Urinary bladder (tissue), 4 donors: ENCODE data around the gene NKX2-4. TPM values are rescaled to one million over a fixed set of nuclear protein-coding genes. Genes with fewer than 3 reads are reported as not detected.
"Not testable (repeated sequence)": the region's sequence is repeated elsewhere in the genome, so short reads cannot be mapped to it uniquely, and the experiment has no call there.

Source experiments
- DNase-seq: peaks from one replicate; pipeline ENCODE4 v3.0.0-alpha.2; 2015; ENCODE audit errors: extremely low spot score
- H3K27ac ChIP-seq: one replicate; pipeline ENCODE4 v1.5.1; 2013; ENCODE audit warnings: low read depth, mild to moderate bottlenecking, moderate library complexity
- H3K36me3 ChIP-seq: one replicate; pipeline ENCODE4 v1.6.1; 2013; ENCODE audit warnings: mild to moderate bottlenecking, moderate library complexity; ENCODE audit not compliant: insufficient read depth
- H3K4me1 ChIP-seq: one replicate; pipeline ENCODE4 v1.6.1; 2013; ENCODE audit warnings: mild to moderate bottlenecking, moderate library complexity; ENCODE audit not compliant: insufficient read depth
- H3K4me3 ChIP-seq: one replicate; pipeline ENCODE4 v1.5.1; 2013; ENCODE audit warnings: low read depth, low read length
- whole genome bisulfite sequencing: extraction: QIAGEN DNeasy Blood & Tissue Kit; methylation state at CpG from one replicate; pipeline ENCODE4 v1.1.7; 2013; 5-methylcytosine and 5-hydroxymethylcytosine counted together
- polyA plus RNA-seq: library from polyadenylated mRNA; stranded (reverse); fragments of 200-250 nt; gene quantifications from one replicate; pipeline ENCODE4 v1.2.3, GENCODE V29; 2013
- total RNA-seq: library from RNA; depleted of rRNA; stranded (reverse); fragments of >200 nt; gene quantifications from one replicate; pipeline ENCODE4 v1.2.3, GENCODE V29; 2014
- donor health status: healthy with polysubstance abuse.
- donor health status: healthy.

Gene NKX2-4
- total and polyA plus RNA-seq, 2 donors: not detected

- no peak overlapping the region for H3K4me3 ChIP-seq
These were observed 8.8 kb downstream of the NKX2-4 start for GRCh38 chr20:21388566-21388965.

DNA sequence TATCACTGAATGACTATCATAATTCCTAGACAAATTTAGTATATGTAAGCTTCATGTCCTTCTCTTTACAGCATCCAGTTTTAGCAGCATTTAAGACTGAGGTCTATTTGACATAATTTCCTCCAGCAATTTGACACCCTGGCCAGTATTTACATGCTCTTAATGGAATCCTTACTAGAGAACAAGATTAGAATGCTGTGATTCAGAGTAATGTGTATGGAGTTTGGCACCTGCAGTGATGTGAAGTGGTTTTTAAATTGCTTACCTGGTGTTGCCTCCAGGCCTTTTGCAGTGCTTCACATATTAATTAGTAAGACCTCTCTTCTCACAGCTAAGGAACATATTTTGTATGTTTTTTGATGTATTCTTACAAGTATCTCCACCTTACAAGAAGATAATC lies 9.8 kb downstream of the NKX2-4 start:
- H3K36me3 ChIP-seq: peaks cover 8% of the 10 kb centered on the region
- no peak overlapping the region for H3K4me3 ChIP-seq
- no peak for DNase-seq
- H3K27ac ChIP-seq: no peak overlapping the region
- H3K4me1 ChIP-seq: no peaks in the 10 kb centered on the region

More at GRCh38 chr20:21388566-21388965, 8.8 kb downstream of the NKX2-4 start:
- H3K36me3 ChIP-seq: peaks cover 5% of the 10 kb centered on the region
- H3K4me1 ChIP-seq: no peaks in the 10 kb centered on the region
- DNase-seq: no peak
- H3K27ac ChIP-seq: no peak overlapping the region
- WGBS: 92% methylated on average over 1 of the region's 1 CpG

DNA sequence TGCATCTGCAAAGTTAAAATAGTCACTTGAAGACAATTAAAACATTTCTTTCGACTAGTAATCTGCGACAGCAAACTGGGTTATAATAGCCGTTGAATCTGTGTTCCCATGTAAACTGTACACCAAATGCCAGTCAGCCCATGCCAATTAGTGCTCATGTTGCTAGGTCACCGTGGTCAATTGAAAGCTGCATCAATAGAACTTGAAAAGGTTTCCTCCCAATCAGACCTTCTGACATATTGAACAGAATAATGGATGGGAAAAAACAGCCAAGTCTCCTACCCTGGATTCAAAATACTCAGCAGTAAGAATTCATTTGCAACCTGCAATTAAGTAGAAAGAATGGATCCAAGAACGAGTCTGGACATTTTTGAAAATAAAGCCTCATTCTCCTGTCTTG lies 11.2 kb downstream of the NKX2-4 start:
- peaks cover 10% of the 10 kb centered on the region for H3K36me3 ChIP-seq
- no peak overlapping the region for H3K27ac ChIP-seq
- WGBS: 94% methylated on average over 5 of the region's 5 CpGs
- H3K4me3 ChIP-seq: no peak overlapping the region
- no peaks in the 10 kb centered on the region for H3K4me1 ChIP-seq
- DNase-seq: no peak

GRCh38 chr20:21384308-21384892 lies 12.9 kb downstream of the NKX2-4 start:
- WGBS: 98% methylated on average over 5 of the region's 5 CpGs
- no peak overlapping the region for H3K4me3 ChIP-seq
- H3K4me1 ChIP-seq: no peaks in the 10 kb centered on the region
- no peak overlapping the region for H3K27ac ChIP-seq
- no peak for DNase-seq
- H3K36me3 ChIP-seq: peaks cover 14% of the 10 kb centered on the region

DNA sequence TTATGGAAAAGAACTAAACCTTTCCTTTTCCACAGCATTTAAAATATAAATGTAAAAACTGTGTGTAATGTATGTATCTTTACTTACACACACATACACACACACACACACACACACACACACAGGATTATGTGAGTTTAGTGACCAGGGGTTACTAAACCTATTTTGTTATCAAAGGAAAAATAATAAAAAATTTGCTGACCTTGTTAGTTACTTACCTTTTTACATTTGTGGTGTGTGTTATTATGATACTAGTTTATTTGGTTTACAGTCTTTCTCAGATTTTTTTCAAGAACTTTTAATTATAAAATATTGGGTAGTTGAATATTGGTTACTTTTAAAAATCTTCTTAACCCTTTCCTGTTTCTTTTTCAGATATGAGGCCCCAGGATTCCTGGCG lies 15.7 kb downstream of the NKX2-4 start:
- Histone ChIP-seq H3K4me1 (no peaks in the 10 kb centered on the region), H3K36me3 (peaks cover 10% of the 10 kb centered on the region), H3K27ac (no peak overlapping the region), H3K4me3 (no peak overlapping the region)
- WGBS: 97% methylated on average over 1 of the region's 1 CpG
- no peak for DNase-seq

GRCh38 chr20:21380711-21381110 lies 16.6 kb downstream of the NKX2-4 start:
- Histone ChIP-seq H3K4me3 (no peak overlapping the region), H3K36me3 (peaks cover 10% of the 10 kb centered on the region), H3K4me1 (no peaks in the 10 kb centered on the region), H3K27ac (no peak overlapping the region)
- 72% methylated on average over 2 of the region's 2 CpGs for WGBS
- no peak for DNase-seq

- 92% methylated on average over 5 of the region's 5 CpGs for WGBS
- no peak overlapping the region for H3K27ac ChIP-seq
- no peak overlapping the region for H3K4me3 ChIP-seq
- no peak for DNase-seq
- peaks cover 5% of the 10 kb centered on the region for H3K36me3 ChIP-seq
- H3K4me1 ChIP-seq: no peaks in the 10 kb centered on the region
These were observed 19.1 kb downstream of the NKX2-4 start for GRCh38 chr20:21378259-21378658.

DNA sequence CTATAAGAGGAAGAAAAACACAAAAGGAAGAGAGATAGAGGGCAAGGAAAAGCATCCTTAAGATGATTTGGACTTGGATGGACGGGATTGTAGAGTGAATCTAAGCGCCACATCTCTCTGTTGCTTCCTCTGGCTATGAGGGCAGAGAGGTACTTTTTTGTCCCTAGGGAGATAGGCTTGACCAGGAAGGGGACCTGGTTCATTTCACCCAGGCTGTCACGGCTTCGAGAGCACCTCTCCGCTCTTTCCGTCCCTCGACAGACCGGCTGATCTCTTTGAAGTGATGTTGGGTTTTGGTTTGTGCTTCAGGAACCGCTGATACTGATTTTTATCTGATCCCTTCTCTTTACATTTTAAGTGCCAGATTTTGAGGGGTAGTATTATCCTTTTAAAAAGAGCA lies 19.6 kb downstream of the NKX2-4 start:
- H3K4me3 ChIP-seq: no peak overlapping the region
- 90% methylated on average over 9 of the region's 9 CpGs for whole genome bisulfite sequencing
- no peaks in the 10 kb centered on the region for H3K4me1 ChIP-seq
- DNase-seq: no peak
- no peak overlapping the region for H3K27ac ChIP-seq
- H3K36me3 ChIP-seq: peaks cover 5% of the 10 kb centered on the region

GRCh38 chr20:21376626-21377025 lies 20.7 kb downstream of the NKX2-4 start:
- Histone ChIP-seq H3K36me3 (peaks cover 3% of the 10 kb centered on the region), H3K4me3 (no peak overlapping the region), H3K4me1 (no peaks in the 10 kb centered on the region), H3K27ac (no peak overlapping the region)
- WGBS: 96% methylated on average over 3 of the region's 3 CpGs
- no peak for DNase-seq

DNA sequence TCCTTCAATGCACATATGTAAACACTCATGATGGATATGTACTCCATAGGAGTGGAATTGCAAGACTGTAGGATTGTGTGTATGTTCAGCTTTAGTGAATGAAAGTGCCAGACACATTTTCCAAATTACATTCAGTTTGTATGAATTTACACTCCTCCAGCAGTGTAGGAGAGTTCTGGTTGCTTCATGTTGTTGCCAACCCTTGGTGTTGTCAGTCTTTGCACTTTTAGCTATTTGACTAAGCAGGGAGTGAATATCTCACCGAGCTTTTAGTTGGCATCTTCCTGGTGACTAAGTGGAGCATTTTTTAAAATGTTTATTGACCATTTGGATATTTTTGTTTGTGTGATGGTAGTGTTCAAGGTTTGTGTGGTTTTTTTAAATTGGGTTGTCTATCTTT lies 23.9 kb downstream of the NKX2-4 start:
- 86% methylated on average over 1 of the region's 1 CpG for WGBS

DNA sequence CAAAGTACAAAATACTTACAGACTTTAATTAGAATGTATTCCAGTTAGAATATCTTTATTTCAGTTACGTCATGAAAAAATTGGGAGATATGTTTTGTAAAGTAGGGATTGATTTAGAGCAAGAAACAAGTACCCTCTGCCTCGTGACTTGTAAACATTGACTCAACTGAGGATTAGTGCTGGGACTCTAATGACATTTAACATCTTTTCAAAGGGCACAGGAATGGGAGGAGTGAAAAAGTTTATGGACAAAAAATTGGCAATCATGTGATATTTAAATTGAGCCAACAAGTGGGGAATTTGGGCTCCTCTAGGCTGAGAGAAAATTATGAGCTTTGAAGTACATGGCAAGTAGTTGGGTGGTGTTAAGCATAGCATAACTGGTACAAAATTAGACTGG lies 25.3 kb downstream of the NKX2-4 start:
- H3K4me1 ChIP-seq: no peaks in the 10 kb centered on the region
- no peaks in the 10 kb centered on the region for H3K36me3 ChIP-seq
- H3K4me3 ChIP-seq: no peak overlapping the region
- WGBS: 41% methylated on average over 2 of the region's 2 CpGs
- no peak for DNase-seq
- H3K27ac ChIP-seq: no peak overlapping the region

More for the DNA sequence above, 23.9 kb downstream of the NKX2-4 start:
- no peak overlapping the region for H3K27ac ChIP-seq
- DNase-seq: no peak
- no peak overlapping the region for H3K4me3 ChIP-seq
- H3K36me3 ChIP-seq: no peaks in the 10 kb centered on the region
- H3K4me1 ChIP-seq: no peaks in the 10 kb centered on the region

GRCh38 chr20:21371193-21371592 lies 26.1 kb downstream of the NKX2-4 start:
- Histone ChIP-seq H3K4me3 (no peak overlapping the region), H3K36me3 (no peaks in the 10 kb centered on the region), H3K27ac (no peak overlapping the region), H3K4me1 (no peaks in the 10 kb centered on the region)
- WGBS: 84% methylated on average over 1 of the region's 1 CpG
- DNase-seq: no peak

DNA sequence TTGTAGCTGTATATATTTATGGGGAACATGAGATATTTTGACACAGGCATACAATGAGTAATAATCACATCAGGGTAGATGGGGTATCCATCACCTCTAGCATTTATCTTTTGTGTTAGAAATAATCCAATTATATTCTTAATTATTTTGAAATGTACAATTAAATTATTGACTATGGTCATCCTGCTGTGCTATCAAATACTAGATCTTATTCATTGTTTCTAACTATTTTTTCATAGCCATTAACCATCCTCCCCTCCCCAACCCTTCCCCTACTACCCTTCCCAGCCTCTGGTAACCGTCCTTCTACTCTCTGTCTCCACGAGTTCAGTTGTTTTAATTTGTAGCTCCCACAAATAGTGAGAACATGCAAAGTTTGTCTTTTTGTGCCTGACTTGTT lies 28.5 kb downstream of the NKX2-4 start:
- no peak overlapping the region for H3K27ac ChIP-seq
- WGBS: 47% methylated on average over 2 of the region's 2 CpGs
- no peak for DNase-seq
- no peak overlapping the region for H3K4me3 ChIP-seq
- H3K4me1 ChIP-seq: no peaks in the 10 kb centered on the region
- peaks cover 2% of the 10 kb centered on the region for H3K36me3 ChIP-seq

DNA sequence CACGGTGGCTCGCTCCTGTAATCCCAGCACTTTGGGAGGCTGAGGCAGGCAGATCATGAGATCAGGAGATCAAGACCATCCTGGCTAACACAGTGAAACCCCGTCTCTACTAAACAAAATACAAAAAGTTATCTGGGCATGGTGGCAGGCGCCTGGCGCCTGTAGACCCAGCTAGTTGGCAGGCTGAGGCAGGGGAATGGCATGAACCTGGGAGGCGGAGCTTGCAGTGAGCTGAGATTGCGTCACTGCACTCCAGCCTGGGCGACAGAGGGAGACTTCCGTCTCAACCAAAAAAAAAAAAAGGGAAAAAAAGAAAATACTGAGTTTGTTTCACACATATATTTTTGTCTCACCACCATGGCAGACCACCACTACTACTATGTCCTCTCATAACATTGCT lies 31.1 kb downstream of the NKX2-4 start:
- not testable (repeated sequence) for DNase-seq, H3K4me3 ChIP-seq, H3K4me1 ChIP-seq, H3K36me3 ChIP-seq, H3K27ac ChIP-seq
- WGBS: 91% methylated on average over 9 of the region's 9 CpGs

DNA sequence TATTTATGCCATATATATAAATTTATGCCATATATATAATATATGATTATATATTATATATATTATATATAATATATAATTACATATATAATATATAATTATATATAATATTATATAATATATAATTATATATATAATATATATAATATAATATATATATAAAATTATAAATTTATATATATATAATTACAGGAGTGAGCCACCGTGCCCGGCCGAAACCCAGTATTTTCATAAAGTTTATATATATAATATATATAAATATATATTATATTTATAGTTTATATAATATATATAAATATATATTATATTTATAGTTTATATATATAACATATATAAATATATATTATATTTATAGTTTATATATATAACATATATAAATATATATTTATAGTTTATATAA lies 31.6 kb downstream of the NKX2-4 start:
- no peak for DNase-seq
- Histone ChIP-seq H3K4me3 (no peak overlapping the region), H3K27ac (no peak overlapping the region), H3K36me3 (peaks cover 2% of the 10 kb centered on the region), H3K4me1 (no peaks in the 10 kb centered on the region)
- 97% methylated on average over 3 of the region's 3 CpGs for WGBS
